ENCODE results near the gene CRYZ.

CRYZ gene

DNA sequence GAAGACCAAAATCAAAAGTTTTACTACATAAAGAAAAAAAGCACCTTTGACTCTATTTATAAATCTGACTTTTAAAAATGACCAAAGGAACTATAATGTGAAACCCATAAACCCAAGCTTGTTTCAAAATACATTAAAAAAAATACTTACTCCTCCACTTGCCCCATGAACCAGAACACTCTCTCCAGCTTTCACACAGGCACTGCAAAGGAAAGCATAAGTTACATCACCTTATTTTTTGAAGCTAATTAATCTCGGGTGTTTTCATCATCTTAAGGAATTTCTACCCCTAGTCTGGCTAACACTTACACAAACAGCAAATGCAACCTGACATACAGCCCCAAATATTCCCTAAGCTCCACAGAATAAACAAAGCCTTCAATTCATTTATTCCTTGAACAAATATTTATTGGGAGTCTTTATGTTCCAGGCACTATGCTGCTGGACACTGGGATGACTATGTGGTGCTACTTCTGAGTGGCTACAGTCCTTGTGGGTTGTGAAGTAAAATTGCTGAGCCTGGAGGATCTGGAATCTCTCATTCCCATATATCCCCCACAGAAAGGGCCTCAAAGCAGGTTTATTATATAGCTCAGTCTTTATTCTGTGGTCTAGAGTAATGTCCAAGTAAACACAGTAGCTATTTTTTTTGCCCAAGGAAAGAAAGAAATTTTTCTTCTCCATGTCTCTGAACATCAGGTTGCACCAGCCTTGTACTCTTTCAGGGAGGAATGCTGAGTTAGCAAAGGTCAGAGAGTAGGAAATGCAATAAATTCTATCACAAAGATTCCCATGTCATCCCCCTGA lies 18.2 kb downstream of the CRYZ start:
- H3K4me3 ChIP-seq (ENCODE audit: low read depth, low read length), result no peak overlapping the region
- TF ChIP-seq, protein P1, sequence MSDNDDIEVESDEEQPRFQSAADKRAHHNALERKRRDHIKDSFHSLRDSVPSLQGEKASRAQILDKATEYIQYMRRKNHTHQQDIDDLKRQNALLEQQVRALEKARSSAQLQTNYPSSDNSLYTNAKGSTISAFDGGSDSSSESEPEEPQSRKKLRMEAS (IDR thresholded peaks at IDR 0.05; ENCODE audit: low read depth, low read length), result no peak
- TF ChIP-seq CTCF (IDR thresholded peaks at IDR 0.05; ENCODE audit: low read depth, low read length) (no peak), MYC (IDR thresholded peaks at IDR 0.05; ENCODE audit: low read depth, low read length) (no peak), POLR2A (IDR thresholded peaks at IDR 0.05; ENCODE audit: extremely low read depth, insufficient read length) (no peak)
- no peak for DNase-seq (ENCODE audit: low read depth)

GRCh38 chr1:74713849-74714248 lies 19.0 kb downstream of the CRYZ start:
- H3K4me3 ChIP-seq (ENCODE audit: low read depth, low read length), result no peak overlapping the region
- no peak for DNase-seq (ENCODE audit: low read depth)
- no peak for TF ChIP-seq POLR2A (IDR thresholded peaks at IDR 0.05; ENCODE audit: extremely low read depth, insufficient read length)
- TF ChIP-seq, protein P1 (IDR thresholded peaks at IDR 0.05; ENCODE audit: low read depth, low read length), result no peak
- no peak for TF ChIP-seq MYC (IDR thresholded peaks at IDR 0.05; ENCODE audit: low read depth, low read length)
- TF ChIP-seq CTCF (IDR thresholded peaks at IDR 0.05; ENCODE audit: low read depth, low read length), result no peak

DNA sequence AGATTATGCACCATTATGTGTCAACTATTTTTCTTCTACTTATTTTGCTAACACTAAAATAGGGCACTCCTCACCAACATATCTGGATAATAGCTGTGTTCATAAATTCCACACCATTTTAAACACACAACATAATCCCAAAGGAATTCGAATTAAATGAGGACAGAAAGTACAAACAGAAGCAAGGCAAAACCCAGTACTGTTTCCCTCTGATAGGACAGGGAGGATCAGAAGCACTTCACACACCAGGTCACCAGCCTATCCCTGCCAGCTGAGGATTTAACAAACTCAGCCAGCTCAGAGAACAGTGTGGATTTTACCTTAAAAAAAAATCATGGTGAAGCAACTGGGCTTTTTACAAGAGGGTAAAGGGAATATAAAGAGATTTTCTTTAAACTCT lies 20.0 kb downstream of the CRYZ start:
- TF ChIP-seq, protein P1 (IDR thresholded peaks at IDR 0.05; ENCODE audit: low read depth, low read length), result no peak
- TF ChIP-seq MYC (IDR thresholded peaks at IDR 0.05; ENCODE audit: low read depth, low read length) (no peak), POLR2A (IDR thresholded peaks at IDR 0.05; ENCODE audit: extremely low read depth, insufficient read length) (no peak), CTCF (IDR thresholded peaks at IDR 0.05; ENCODE audit: low read depth, low read length) (no peak)
- H3K4me3 ChIP-seq (ENCODE audit: low read depth, low read length), result no peak overlapping the region
- DNase-seq (ENCODE audit: low read depth), result no peak

GRCh38 chr1:74703386-74704182 lies 29.3 kb downstream of the CRYZ start:
- TF ChIP-seq, protein P1 (IDR thresholded peaks at IDR 0.05; ENCODE audit: low read depth, low read length), result no peak
- TF ChIP-seq MYC (IDR thresholded peaks at IDR 0.05; ENCODE audit: low read depth, low read length) (no peak), POLR2A (IDR thresholded peaks at IDR 0.05; ENCODE audit: extremely low read depth, insufficient read length) (no peak), CTCF (IDR thresholded peaks at IDR 0.05; ENCODE audit: low read depth, low read length) (no peak)
- H3K4me3 ChIP-seq (ENCODE audit: low read depth, low read length), result no peak overlapping the region
- no peak for DNase-seq (ENCODE audit: low read depth)

DNA sequence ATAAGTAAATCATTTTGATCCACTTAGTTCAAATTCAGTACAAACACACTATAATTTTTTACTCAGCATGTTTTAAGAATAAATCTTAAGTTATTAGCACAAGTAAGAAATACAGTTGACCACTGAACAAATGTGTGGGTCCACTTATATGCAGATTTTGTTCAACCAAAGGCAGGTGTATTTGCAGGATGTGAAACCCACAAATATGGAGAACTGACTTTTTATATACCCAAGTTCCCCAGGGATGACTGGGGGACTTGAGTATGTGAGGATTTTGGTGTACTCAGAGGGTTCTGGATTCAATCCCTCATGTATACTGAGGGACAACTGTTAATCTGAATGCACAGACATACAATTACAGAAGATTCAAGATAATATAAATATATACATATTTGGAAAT lies 33.5 kb downstream of the CRYZ start:
- H3K4me3 ChIP-seq (ENCODE audit: low read depth, low read length), result no peak overlapping the region
- DNase-seq (ENCODE audit: low read depth), result no peak
- TF ChIP-seq, protein P1 (IDR thresholded peaks at IDR 0.05; ENCODE audit: low read depth, low read length), result no peak
- TF ChIP-seq POLR2A (IDR thresholded peaks at IDR 0.05; ENCODE audit: extremely low read depth, insufficient read length) (no peak), MYC (IDR thresholded peaks at IDR 0.05; ENCODE audit: low read depth, low read length) (no peak), CTCF (IDR thresholded peaks at IDR 0.05; ENCODE audit: low read depth, low read length) (no peak)
